Right hindlimb (tissue), 1 donor: ENCODE data around the gene PC.
A peak's percentile ranks its signal among the peaks of the same experiment; 100 is the strongest.

Source experiments
- DNase-seq: peaks from one replicate; pipeline ENCODE4 v3.0.0-alpha.2; 2018

Gene PC

GRCh38 chr11:66953081-66953833, 4.9 kb downstream of the PC start:
- no peak for DNase-seq

GRCh38 chr11:66951927-66952337, 6.3 kb downstream of the PC start:
- DNase-seq, result peak; percentile 62

GRCh38 chr11:66951135-66951534, 7.0 kb downstream of the PC start:
- no peak for DNase-seq

GRCh38 chr11:66950112-66950535, 8.1 kb downstream of the PC start:
- no peak for DNase-seq

- DNase-seq, result no peak
Observed at GRCh38 chr11:66938582-66939135, 19.5 kb downstream of the PC start.

GRCh38 chr11:66937193-66937733, 20.9 kb downstream of the PC start:
- no peak for DNase-seq

- DNase-seq, result no peak
Observed at GRCh38 chr11:66936311-66936711, 21.9 kb downstream of the PC start.

- DNase-seq, result no peak
Observed at GRCh38 chr11:66934950-66935779, 23.0 kb downstream of the PC start.

GRCh38 chr11:66933531-66933930, 24.7 kb downstream of the PC start:
- DNase-seq, result no peak

- no peak for DNase-seq
Observed at GRCh38 chr11:66932543-66932942, 25.6 kb downstream of the PC start.

- no peak for DNase-seq
Observed at GRCh38 chr11:66929753-66930152, 28.4 kb downstream of the PC start.

GRCh38 chr11:66924272-66924671, 33.9 kb downstream of the PC start:
- DNase-seq, result no peak

GRCh38 chr11:66922551-66922950, 35.6 kb downstream of the PC start:
- DNase-seq, result no peak

GRCh38 chr11:66920978-66921784, 37.0 kb downstream of the PC start:
- no peak for DNase-seq

GRCh38 chr11:66919923-66920322, 38.3 kb downstream of the PC start:
- DNase-seq, result no peak

- no peak for DNase-seq
Observed at GRCh38 chr11:66918741-66919140, 39.4 kb downstream of the PC start.

GRCh38 chr11:66915866-66916265, 42.3 kb downstream of the PC start:
- peak; percentile 39 for DNase-seq

GRCh38 chr11:66915046-66915832, 42.9 kb downstream of the PC start:
- no peak for DNase-seq

GRCh38 chr11:66914505-66914904, 43.7 kb downstream of the PC start:
- no peak for DNase-seq

- DNase-seq, result no peak
Observed at GRCh38 chr11:66912911-66913310, 45.3 kb downstream of the PC start.

- no peak for DNase-seq
Observed at GRCh38 chr11:66912361-66912760, 45.8 kb downstream of the PC start.

- no peak for DNase-seq
Observed at GRCh38 chr11:66910669-66911068, 47.5 kb downstream of the PC start.
